GM19463 (cell line): ENCODE measurements around the gene SIRT3.
A peak's percentile ranks its signal among the peaks of the same experiment; 100 is the strongest.

Experiments
- ATAC-seq: cut with Tn5 transposase; IDR thresholded peaks from one replicate; pipeline ENCODE4 v1.9.1; 2021; ENCODE audit warnings: mild to moderate bottlenecking, moderate library complexity; ENCODE audit not compliant: unreplicated experiment

Gene SIRT3

DNA sequence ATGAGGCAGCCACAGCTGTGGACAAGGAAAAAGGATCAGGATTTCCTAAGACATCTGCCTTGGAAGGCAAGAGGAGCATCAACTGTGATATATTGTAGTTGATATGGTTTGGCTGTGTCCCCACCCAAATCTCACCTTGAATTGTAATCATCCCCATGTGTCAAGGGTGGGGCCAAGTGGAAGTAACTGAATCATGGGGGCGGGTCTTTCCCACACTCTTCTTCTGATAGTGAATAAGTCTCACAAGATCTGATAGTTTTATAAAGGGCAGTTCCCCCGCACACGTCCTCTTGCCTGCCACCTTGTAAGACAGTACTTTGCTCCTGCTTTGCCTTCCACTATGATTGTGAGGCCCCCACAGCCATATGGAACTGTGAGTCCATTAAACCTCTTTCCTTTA, 18.4 kb downstream of the SIRT3 start:
- ATAC-seq, result no peak

DNA sequence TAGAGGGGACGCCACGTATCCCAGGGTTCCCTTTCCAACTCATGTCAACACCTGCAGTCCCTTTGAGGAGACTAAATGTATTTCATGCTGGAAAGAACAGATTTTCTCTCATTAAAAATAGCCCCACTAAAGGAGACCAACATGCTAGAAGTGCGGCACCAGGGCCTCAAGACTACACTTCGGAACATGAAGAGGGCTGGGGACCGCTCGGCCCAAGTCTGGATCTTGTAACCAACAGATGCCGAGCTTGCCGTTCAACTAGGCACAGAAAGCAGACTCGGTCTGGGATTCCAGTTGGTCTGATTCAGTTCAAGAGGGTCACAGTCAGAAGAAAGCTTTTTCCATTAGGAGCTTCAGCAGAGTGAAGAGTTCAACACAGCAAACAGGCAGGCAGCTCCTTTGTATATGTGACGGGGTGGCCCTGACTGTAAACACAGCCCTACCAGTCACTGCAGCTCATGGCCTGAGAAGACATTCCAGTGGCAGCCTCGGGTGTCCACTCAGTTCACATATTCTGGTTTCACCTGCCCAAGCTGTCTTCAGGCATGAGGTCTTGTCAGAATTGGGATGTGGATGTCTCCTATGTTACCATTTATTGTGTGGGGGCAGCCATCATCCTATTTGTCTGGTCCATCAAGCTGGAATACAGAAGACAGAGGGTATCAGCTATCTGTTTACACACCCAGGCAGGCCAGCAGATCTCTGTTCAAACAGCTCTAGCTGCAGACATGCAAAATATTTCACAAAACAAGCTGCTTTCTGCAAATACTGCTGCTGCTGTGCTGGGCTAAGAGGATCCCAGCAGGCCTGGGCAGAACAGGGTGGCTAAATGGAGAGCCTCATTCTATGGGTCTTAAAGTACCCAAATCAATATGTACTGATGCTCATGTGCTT, 19.8 kb downstream of the SIRT3 start:
- no peak for ATAC-seq

DNA sequence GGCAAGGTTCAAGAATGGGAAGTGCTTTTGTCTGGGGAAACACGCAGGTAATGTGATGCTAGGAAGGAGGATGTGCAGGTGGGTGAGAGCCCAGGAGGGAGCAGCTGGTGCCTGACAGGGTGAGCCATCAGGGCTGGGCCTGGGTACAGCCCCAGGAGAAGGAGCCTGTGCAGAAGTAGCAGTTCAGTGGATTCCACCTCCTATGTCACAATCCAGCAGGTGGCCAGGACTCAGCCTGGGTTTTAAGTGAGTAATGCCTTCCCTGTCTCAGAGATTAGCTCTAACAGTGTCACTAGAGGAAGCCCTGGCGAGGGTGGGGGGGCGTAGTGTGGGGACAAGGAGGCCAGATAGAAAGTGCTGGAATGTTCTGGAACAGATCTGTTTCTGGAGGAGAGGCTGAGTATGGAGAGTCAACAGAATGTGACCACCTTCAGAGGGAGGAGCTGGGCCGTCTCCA, 20.5 kb downstream of the SIRT3 start:
- no peak for ATAC-seq

DNA sequence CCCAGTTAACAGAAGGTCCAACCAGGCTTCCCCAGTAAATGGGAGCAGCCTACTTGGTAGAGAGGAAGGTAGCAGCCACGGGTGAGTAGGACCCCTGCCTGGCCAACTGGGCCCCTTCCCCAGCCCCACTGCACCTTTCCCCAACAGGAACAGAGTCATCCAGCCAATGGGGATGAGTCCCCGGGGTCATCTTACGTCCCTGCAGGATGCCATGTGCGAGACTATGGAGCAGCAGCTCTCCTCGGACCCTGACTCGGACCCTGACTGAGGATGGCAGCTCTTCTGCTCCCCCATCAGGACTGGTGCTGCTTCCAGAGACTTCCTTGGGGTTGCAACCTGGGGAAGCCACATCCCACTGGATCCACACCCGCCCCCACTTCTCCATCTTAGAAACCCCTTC, 22.1 kb downstream of the SIRT3 start:
- no peak for ATAC-seq

DNA sequence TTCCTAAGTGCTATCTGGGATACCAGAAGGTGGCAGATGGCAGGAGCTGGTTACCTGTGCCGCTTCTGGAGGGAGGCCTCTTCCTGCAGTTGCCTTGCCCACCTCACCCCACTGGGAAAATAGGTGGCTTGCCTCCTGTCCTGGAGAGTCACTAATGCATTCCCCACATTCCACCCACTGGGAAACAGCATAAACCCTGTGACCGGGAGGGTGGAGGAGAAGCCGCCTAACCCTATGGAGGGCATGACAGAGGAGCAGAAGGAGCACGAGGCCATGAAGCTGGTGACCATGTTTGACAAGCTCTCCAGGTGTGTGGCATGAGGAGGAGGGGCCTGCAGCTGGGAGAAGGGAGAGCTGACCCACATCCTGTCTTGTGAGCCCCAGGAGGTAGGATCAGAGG, 23.0 kb downstream of the SIRT3 start:
- ATAC-seq, result no peak

DNA sequence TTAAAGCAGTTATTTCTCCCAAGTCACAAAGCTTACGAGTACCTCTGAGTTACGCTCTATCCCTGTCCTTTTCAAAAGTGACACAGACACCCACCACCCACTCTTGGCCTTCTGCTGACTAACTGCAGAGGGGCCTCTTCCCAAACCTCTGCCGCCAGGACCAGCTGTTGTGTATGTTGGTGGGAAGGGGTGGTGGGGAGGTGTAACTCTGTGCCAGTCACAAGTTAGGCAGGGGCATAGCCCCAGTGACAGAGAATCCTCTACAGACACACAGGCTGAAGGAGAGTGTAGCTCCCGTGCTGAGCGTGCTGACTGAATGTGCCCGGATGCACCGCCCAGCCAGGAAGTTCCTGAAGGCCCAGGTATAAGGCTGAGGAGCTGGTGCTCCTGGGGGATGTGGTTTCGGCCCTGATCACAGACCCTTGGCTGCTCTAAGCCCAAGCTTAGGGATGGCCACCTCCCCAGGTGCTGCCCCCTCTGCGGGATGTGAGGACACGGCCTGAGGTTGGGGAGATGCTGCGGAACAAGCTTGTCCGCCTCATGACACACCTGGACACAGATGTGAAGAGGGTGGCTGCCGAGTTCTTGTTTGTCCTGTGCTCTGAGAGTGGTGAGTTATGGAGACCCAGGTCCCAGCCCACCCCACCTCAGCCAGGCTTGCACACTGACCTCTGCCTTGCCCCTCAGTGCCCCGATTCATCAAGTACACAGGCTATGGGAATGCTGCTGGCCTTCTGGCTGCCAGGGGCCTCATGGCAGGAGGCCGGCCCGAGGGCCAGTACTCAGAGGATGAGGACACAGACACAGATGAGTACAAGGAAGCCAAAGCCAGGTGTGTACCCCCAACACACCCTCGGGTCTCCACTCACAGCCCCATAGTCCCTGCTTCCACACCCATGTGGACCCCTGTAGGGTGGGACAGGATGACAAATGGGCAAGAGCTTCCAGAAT, 23.7 kb downstream of the SIRT3 start:
- ATAC-seq, result no peak

DNA sequence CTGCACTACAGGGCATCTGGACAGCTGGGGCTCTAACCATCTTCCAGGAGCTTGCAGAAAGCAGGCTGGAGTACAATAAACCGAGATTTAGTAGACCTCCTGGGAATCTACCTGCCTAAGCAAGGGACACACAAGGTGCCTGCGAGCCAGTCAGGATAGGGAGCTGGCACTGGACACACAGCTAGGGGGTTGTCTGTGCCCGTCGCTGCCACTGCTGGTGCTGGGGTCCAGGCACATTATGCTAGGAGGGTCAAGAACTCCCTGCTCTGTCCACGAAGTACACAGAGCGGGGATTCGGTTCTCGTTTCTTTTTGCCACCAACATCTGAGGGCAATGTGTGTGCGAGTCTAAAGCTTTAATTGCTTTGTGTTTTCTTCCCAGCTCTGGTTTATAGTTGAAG, 24.4 kb downstream of the SIRT3 start:
- no peak for ATAC-seq

DNA sequence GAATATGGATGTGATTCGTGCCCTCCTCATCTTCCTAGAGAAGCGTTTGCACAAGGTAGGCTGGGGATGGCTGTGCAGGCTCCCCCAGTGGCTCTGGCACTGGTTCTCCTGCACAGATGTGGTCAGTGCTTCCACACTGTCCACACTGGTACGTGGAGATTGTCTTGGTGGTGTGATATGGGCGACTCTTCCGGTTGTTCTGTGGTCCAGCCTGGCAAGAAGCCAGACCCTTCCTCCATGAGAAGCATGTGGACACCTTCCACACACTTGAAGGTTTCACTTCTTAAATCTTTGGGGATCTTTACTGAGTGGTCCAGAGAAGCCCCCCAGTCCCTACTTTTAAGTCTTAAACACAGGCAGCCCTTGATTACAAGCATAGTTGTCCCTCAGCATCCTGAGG, 24.8 kb downstream of the SIRT3 start:
- no peak for ATAC-seq

DNA sequence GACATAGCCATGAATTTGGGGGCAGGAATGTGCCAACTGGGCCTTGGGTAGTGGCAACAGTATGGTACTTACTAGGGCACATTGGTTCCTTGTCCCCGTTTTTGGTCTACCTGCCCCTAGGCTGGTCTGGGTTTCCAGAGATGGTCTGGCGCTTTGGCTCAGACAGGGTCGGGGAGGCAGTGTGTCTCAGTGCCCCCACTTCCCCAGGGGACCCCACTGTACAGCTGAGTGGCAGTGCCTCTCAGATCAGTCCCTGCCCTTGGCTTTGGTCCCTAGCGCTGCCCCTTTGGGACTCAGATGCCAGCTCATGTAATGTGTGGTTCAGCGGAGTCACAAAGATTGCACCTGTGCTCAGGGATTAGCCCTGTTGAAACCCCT, 25.4 kb downstream of the SIRT3 start:
- no peak for ATAC-seq

DNA sequence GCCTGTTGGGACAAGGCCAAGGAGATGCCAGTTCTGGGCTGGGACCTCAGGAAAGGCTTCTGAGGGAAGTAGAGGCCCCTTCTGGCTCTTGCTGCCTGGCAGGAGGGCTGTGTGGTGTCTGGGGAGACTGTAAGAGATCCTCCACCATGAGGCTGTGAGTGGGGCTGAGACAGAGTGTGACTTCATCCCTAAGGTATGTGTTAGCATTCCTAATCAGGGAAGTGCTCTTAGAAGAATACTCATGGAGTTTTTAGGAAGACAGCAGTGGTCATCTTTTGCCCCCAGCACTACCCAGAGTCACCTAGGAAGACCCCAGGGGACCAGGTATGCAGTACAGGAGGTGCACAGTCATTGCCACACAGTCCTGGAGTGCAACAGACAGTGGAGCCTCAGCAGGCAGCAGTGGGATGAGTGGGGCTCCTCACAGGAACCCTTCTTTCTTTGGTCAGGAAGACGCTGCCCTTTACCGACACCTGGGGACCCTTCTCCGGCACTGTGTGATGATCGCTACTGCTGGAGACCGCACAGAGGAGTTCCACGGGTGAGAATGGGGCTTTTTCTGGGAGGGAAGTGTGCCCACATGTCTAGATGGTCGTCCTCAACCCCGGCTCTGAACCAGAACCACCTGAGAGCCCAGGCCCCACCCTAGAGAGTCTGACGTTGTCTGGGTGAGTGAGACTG, 25.9 kb downstream of the SIRT3 start:
- ATAC-seq, result no peak

DNA sequence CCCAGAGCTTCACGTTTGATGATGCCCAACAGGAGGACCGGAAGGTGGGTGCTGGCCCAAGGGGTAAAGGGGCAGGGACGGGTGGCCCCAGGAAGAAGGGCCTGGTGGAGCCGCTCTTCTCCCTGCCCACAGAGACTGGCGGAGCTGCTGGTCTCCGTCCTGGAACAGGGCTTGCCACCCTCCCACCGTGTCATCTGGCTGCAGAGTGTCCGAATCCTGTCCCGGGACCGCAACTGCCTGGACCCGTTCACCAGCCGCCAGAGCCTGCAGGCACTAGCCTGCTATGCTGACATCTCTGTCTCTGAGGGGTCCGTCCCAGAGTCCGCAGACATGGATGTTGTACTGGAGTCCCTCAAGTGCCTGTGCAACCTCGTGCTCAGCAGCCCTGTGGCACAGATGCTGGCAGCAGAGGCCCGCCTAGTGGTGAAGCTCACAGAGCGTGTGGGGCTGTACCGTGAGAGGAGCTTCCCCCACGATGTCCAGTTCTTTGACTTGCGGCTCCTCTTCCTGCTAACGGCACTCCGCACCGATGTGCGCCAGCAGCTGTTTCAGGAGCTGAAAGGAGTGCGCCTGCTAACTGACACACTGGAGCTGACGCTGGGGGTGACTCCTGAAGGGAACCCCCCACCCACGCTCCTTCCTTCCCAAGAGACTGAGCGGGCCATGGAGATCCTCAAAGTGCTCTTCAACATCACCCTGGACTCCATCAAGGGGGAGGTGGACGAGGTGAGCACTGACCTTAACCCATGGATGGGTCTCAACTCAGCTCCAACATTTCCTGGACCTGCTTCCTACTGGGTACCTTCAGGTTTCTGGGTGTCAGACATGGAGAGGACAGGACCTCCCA, 26.6 kb downstream of the SIRT3 start:
- ATAC-seq, result no peak

DNA sequence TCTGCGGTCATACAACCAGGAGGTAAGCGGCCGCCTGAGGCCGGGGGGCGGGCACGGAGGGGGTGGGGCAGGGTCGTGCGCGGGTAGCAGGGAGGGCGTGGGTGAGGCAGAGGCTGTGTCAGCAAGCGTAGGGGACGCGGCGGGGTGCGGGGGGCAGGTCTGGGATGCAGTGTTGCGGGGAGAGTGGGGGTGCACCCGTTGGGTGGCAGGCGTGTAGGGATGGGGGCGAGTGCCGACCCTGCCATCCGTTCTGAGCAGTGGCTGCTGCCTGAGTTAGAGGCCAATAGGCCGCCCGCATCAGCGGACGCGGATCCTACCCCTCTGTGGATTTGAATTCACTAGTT, 27.3 kb downstream of the SIRT3 start:
- no peak for ATAC-seq

DNA sequence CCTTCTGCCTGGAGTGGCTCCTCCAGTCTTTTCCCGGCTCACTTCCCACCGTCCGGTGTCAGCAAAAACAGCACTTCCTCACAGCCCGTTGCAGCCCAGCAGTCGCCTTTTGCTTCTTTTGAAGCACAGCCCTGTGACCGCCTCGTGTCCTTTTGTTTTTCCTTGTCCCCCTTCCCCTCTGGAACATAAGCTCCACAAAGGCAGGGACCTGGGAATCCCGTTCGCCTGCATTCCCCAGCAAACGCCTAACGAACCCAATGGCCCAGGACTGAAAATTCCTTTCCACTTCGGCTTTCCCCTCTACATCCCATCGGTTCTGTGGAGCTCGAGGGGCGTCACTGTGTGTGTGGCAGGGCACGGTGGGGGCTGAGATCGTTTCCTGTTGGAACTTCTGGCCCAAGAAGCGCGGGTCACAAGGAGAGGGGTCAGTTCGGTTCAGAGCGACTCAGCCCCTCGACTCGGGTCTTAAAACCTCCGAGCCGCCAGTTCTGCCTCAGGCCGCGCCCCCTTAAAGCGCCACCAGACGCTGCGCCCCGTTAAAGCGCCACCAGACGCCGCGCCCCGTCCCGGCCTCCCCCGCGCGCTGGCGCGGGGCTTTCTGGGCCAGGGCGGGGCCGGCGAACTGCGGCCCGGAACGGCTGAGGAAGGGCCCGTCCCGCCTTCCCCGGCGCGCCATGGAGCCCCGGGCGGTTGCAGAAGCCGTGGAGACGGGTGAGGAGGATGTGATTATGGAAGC, 27.8 kb downstream of the SIRT3 start:
- ATAC-seq, result peak; percentile 45

DNA sequence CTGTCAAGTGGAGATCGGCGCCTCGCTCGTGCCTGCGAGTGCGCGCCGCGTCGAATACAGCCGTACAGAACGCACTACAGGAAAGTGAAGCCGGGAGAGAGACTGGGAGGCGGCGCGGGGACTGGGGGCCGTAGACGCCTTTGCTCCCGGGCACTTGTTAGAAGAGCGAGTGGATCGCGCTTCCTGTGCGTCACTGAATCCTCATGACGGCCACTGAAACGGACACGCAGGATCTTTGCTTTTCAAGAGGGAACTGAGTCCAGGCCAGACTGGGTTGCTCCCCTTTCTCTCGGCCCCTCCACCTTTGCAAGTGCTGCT, 28.3 kb downstream of the SIRT3 start:
- ATAC-seq, result no peak

DNA sequence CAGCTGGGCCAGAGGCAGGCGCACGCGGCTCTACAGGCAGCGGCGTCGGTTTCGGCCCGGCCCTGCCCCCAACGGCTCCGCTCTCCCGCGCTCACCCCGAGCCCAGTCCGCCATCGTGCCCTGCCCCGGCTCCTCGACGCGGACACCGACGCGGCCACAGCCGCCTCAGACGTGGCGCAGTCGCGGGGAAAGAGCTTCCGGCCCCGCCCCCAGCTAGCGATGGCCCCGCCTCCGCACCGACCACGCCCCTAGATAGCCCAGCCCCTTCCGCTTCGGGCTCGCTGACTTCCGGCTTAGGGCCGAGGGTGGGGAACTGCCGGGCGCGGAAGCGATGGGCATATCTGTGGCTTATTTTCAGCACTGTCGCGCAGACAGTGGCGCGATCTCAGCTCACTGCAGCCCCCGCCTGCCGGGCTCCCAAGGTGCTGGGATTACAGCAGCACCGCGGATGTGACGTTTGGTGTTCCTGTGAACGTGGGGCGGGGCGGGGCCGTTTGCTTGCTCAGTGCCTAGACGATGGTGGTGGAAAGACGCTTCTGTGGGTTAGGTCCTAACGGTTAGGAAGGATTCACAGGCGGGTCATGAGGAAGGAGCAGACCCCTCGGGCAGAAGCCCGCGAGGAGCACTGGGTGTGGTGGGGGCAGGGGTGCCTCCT, 28.8 kb downstream of the SIRT3 start, which contains the start of the genes BET1L and RIC8A:
TSS of gene BET1L (minus strand) at position 192 of the 655 bp plus-strand sequence. CDS start at position 114, 78 bp downstream.
TSS of gene RIC8A (plus strand) at position 501 of the 655 bp plus-strand sequence. CDS start 1,147 bp downstream, outside the sequence.
- peak; percentile 74 for ATAC-seq

DNA sequence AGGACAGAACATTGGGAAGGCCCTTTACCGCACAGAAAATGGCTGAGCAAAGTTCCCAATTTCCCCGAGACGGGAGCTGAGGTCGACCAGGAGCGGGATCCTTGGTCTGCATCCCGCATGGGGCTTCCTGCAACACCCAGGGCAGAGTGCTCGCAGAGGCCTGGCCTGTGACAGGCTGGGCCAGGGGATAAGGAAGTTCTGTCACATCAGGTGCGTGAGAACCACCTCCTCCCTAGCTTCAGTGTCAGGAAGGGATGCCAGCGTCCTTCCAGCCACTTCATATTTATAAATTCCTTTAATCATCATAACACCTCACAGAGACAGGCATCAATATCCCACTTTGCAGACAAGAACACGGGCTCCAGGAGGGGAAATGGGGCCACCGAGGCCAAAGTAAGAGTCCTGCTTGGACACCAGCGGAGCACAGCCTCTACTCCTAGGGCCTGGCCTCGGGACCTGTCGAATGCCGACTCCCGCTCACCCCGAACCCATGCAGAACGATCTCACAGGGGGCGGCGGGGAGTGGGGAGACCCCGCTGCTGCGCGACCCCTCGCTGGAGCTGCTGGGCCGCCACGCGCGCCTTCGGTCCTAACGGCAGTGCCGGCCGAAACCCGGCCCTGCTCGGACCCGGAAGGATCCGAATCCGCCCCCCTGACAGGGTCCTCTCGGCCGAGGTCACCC, 29.5 kb downstream of the SIRT3 start:
- peak; percentile 1 for ATAC-seq

DNA sequence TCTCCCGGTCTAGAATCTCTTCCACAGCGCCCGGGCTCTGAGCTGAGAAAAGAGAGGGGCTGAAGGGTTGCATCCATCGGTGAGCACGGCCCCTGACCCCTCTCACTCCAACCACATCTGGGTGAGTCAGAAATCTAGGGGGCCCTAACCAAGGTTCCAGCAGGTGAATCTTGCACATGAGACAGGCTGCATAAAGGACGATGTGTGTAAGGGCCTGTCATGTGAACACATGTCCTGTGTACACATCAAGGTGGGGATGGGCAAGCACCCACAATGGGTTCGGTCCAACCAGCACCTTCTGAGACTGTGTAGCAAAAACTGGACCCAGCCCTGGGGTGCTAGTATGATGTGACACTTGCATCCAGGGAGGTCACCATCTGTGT, 30.1 kb downstream of the SIRT3 start:
- ATAC-seq, result no peak

DNA sequence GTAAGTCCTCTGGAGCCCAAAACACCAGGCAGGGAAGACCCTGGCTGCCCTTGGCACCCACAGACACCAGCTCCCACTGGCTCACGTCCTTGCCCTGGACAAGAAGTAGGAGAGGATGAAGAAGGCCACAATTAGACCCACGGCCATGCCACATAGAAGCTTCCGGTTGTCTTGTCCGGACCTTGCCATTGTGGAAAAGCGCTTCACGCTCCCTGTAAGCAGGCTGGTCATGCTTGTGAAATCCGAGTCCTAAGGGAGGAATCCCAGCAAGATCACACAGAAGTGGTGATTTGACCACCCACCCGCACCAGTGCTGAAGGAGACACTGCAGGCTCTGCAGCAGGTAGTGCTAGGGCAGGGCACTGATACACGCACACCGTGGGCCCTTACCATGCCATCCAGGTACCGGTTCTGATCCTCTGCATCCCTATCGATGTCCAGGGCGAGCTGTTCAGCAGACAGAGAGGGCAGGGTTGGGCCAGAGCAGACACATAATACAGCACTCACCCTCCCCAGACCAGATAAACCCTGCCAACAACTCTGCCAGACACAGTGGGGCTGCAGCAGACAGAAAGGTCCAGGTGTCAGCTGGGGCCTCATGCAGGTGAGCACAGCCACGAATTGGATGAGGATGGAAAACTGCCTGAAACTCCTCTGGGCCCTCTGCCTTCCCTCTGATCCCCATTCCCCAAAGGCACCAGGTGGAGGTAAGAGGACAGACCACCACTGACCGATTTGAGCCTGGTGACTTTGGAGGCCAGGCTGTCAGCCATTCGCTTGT, 30.7 kb downstream of the SIRT3 start:
- no peak for ATAC-seq
